ENCODE data around the gene ZYG11B.
A peak's percentile ranks its signal among the peaks of the same experiment; 100 is the strongest.
"Not testable (repeated sequence)": the region's sequence is repeated elsewhere in the genome, so short reads cannot be mapped to it uniquely, and the experiment has no call there.

Gene ZYG11B

GRCh38 chr1:52713590-52713989 lies 12.7 kb upstream of the ZYG11B start:
- Histone ChIP-seq H3K27me3 (no peaks in the 10 kb centered on the region), H3K36me3 (no peaks in the 10 kb centered on the region), H3K9me3 (no peaks in the 10 kb centered on the region), H3K4me1 (no peaks in the 10 kb centered on the region), H3K4me3 (ENCODE audit: low read depth, low read length) (no peak overlapping the region)
- no peak for TF ChIP-seq CTCF (IDR thresholded peaks at IDR 0.05; ENCODE audit: low read depth, low read length)
- no peak for DNase-seq

GRCh38 chr1:52715296-52715695 lies 11.0 kb upstream of the ZYG11B start:
- H3K36me3 ChIP-seq; DNase-seq; H3K4me3 ChIP-seq (ENCODE audit: low read depth, low read length); H3K4me1 ChIP-seq; H3K27me3 ChIP-seq; H3K9me3 ChIP-seq: not testable (repeated sequence)

GRCh38 chr1:52723260-52723659 lies 3.0 kb upstream of the ZYG11B start:
- TF ChIP-seq CTCF (IDR thresholded peaks at IDR 0.05; ENCODE audit: low read depth, low read length): no peak
- no peak for DNase-seq

GRCh38 chr1:52725903-52726264 lies 369 bp upstream of the ZYG11B start:
- H3K36me3 ChIP-seq: no peaks in the 10 kb centered on the region
- H3K9me3 ChIP-seq: no peaks in the 10 kb centered on the region
- H3K4me1 ChIP-seq: no peaks in the 10 kb centered on the region
- H3K4me3 ChIP-seq (ENCODE audit: low read depth, low read length): peak overlapping the region; percentile 49
- TF ChIP-seq CTCF (IDR thresholded peaks at IDR 0.05; ENCODE audit: low read depth, low read length): no peak
- no peaks in the 10 kb centered on the region for H3K27me3 ChIP-seq
- DNase-seq: no peak

More at GRCh38 chr1:52723260-52723659, 3.0 kb upstream of the ZYG11B start:
- H3K4me3 ChIP-seq (ENCODE audit: low read depth, low read length): no peak overlapping the region
- H3K9me3 ChIP-seq: no peaks in the 10 kb centered on the region
- H3K36me3 ChIP-seq: no peaks in the 10 kb centered on the region
- H3K27me3 ChIP-seq: no peaks in the 10 kb centered on the region
- no peaks in the 10 kb centered on the region for H3K4me1 ChIP-seq

- Histone ChIP-seq H3K36me3 (no peaks in the 10 kb centered on the region), H3K27me3 (no peaks in the 10 kb centered on the region), H3K4me1 (no peaks in the 10 kb centered on the region), H3K4me3 (ENCODE audit: low read depth, low read length) (peak overlapping the region; percentile 85), H3K9me3 (no peaks in the 10 kb centered on the region)
- no peak for TF ChIP-seq CTCF (IDR thresholded peaks at IDR 0.05; ENCODE audit: low read depth, low read length)
- DNase-seq: peak; percentile 9
Measured at GRCh38 chr1:52727114-52727586, 897 bp downstream of the ZYG11B start.

GRCh38 chr1:52727956-52728656 lies 1.9 kb downstream of the ZYG11B start:
- Histone ChIP-seq H3K9me3 (no peaks in the 10 kb centered on the region), H3K4me1 (no peaks in the 10 kb centered on the region), H3K4me3 (ENCODE audit: low read depth, low read length) (no peak overlapping the region; the same call in 1 of the 2 replicates), H3K36me3 (no peaks in the 10 kb centered on the region), H3K27me3 (no peaks in the 10 kb centered on the region)
- no peak for DNase-seq
- TF ChIP-seq CTCF (IDR thresholded peaks at IDR 0.05; ENCODE audit: low read depth, low read length): no peak

Measured in BE2C (cell line).